ENCODE measurements around the gene FAM25C.
"Not testable (repeated sequence)": the region's sequence is repeated elsewhere in the genome, so short reads cannot be mapped to it uniquely, and the experiment has no call there.

The FAM25C gene

DNA sequence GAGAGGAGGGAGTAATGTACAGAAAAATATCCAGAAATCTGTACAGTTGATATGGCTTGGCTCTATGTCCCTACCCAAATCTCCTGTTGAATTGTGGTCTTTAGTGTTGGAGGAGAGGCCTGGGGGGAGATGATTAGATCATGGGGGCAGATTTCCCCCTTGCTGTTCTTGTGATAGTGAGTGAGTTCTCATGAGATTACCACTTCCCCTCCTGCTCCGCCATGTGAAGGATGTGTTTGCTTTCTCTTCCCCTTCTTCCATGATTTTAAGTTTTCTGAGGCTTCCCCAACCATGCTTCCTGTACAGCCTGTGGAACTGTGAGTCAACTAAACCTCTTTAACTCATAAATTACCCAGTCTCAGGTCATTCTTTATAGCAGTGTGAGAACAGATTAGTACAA, 52.2 kb downstream of the FAM25C start:
- FAIRE-seq, result not testable (repeated sequence)

Measured in endometrium (tissue), 2 donors.